OCI-LY1 (cell line): ENCODE data around the gene ERMAP.

Experiments used
- H2AFZ ChIP-seq: fragments of 200-600 bp; sonication (generic), shearing (Covaris generic); 2 replicates; pipeline ENCODE4 v1.6.0; 2014; ENCODE audit warnings: antibody characterized with exemption, mild to moderate bottlenecking, low read length
- H3F3A ChIP-seq: fragments of 200-600 bp; sonication (generic), shearing (Covaris generic); 2 replicates; pipeline ENCODE4 v1.6.0; 2014; ENCODE audit warnings: mild to moderate bottlenecking, antibody characterized with exemption, low read length, moderate library complexity; ENCODE audit not compliant: insufficient read depth
- H3K27ac ChIP-seq: fragments of 200-600 bp; sonication (generic); 2 replicates; pipeline ENCODE4 v1.5.1; 2014; ENCODE audit warnings: low read length, mixed run types, mild to moderate bottlenecking, low read depth; ENCODE audit not compliant: poor library complexity, severe bottlenecking
- H3K27me3 ChIP-seq: fragments of 200-600 bp; sonication (generic); 2 replicates; pipeline ENCODE4 v1.6.0; 2014; ENCODE audit warnings: antibody characterized with exemption, mild to moderate bottlenecking, low read length, moderate library complexity; ENCODE audit not compliant: insufficient read depth
- H3K36me3 ChIP-seq: fragments of 200-600 bp; sonication (generic); 2 replicates; pipeline ENCODE4 v1.6.1; 2014; ENCODE audit warnings: mild to moderate bottlenecking, antibody characterized with exemption, low read length, moderate library complexity, mixed read lengths; ENCODE audit not compliant: insufficient read depth
- H3K4me1 ChIP-seq: fragments of 200-600 bp; sonication (generic); 2 replicates; pipeline ENCODE4 v1.5.1; 2014; ENCODE audit warnings: mild to moderate bottlenecking, low read length, moderate library complexity; ENCODE audit not compliant: insufficient read depth, severe bottlenecking
- H3K4me2 ChIP-seq: fragments of 200-600 bp; sonication (generic), shearing (Covaris generic); 2 replicates; pipeline ENCODE4 v1.6.1; 2014; ENCODE audit warnings: low read length
- H3K4me3 ChIP-seq: fragments of 200-600 bp; sonication (generic); 2 replicates; pipeline ENCODE4 v1.5.1; 2014; ENCODE audit warnings: low read length, low read depth, mild to moderate bottlenecking, mixed read lengths; ENCODE audit not compliant: poor library complexity, severe bottlenecking
- H3K79me2 ChIP-seq: fragments of 200-600 bp; shearing (Covaris generic); 2 replicates; pipeline ENCODE4 v1.6.1; 2016; ENCODE audit warnings: mixed run types, low read length, mixed read lengths; ENCODE audit not compliant: insufficient read depth
- H3K9ac ChIP-seq: fragments of 200-600 bp; sonication (generic), shearing (Covaris generic); 2 replicates; pipeline ENCODE4 v1.6.1; 2014; ENCODE audit warnings: mild to moderate bottlenecking, low read length, mixed read lengths
- H3K9me2 ChIP-seq: fragments of 200-600 bp; sonication (generic), shearing (Covaris generic); 2 replicates; pipeline ENCODE4 v1.6.1; 2014; ENCODE audit warnings: low read depth, mild to moderate bottlenecking, low read length, mixed read lengths
- H3K9me3 ChIP-seq: fragments of 200-600 bp; shearing (Covaris generic); 2 replicates; pipeline ENCODE4 v1.6.1; 2014; ENCODE audit warnings: low read length, mixed read lengths
- H4K20me1 ChIP-seq: fragments of 200-600 bp; sonication (generic), shearing (Covaris generic); 2 replicates; pipeline ENCODE4 v1.6.0; 2016; ENCODE audit warnings: mild to moderate bottlenecking, low read length; ENCODE audit not compliant: insufficient read depth
- CTCF ChIP-seq: fragments of 200-600 bp; sonication (generic), shearing (Covaris generic); IDR thresholded peaks from 2 replicates; pipeline ENCODE4 v1.5.1; 2017; ENCODE audit warnings: mild to moderate bottlenecking, antibody characterized with exemption, low read length, moderate library complexity, mixed read lengths
- EZH2 ChIP-seq: fragments of 200-600 bp; sonication (generic), shearing (Covaris generic); IDR thresholded peaks from 2 replicates; pipeline ENCODE4 v1.8.0; 2017; ENCODE audit warnings: borderline replicate concordance, mixed run types, mild to moderate bottlenecking, antibody characterized with exemption, low read length, moderate library complexity, mixed read lengths

ERMAP gene

GRCh38 chr1:42877380-42877779 is 60.5 kb downstream of the ERMAP start:
- Histone ChIP-seq H3K9me3 (no peaks in the 10 kb centered on the region; the same call in 1 of the 2 replicates), H2AFZ (no peak overlapping the region), H3K4me1 (no peaks in the 10 kb centered on the region), H3K36me3 (no peaks in the 10 kb centered on the region), H3K4me2 (no peak overlapping the region), H3K79me2 (no peaks in the 10 kb centered on the region), H3K9me2 (no peaks in the 10 kb centered on the region), H3K4me3 (no peak overlapping the region), H3F3A (no peaks in the 10 kb centered on the region), H3K27ac (no peak overlapping the region), H3K9ac (no peak overlapping the region), H4K20me1 (no peaks in the 10 kb centered on the region), H3K27me3 (no peaks in the 10 kb centered on the region)
- TF ChIP-seq EZH2 (no peak), CTCF (no peak)

- no peaks in the 10 kb centered on the region for H3K9me2 ChIP-seq
- no peaks in the 10 kb centered on the region for H3K79me2 ChIP-seq
- no peaks in the 10 kb centered on the region for H3F3A ChIP-seq
- no peak overlapping the region for H3K4me3 ChIP-seq
- H3K4me1 ChIP-seq: no peaks in the 10 kb centered on the region
- H3K4me2 ChIP-seq: no peak overlapping the region
- H3K27me3 ChIP-seq: no peaks in the 10 kb centered on the region
- no peak overlapping the region for H2AFZ ChIP-seq
- H4K20me1 ChIP-seq: no peaks in the 10 kb centered on the region
- TF ChIP-seq CTCF (no peak), EZH2 (no peak)
- H3K9me3 ChIP-seq: no peaks in the 10 kb centered on the region; the same call in 1 of the 2 replicates
- no peaks in the 10 kb centered on the region for H3K36me3 ChIP-seq
- H3K27ac ChIP-seq: no peak overlapping the region
- no peak overlapping the region for H3K9ac ChIP-seq
These were observed 63.5 kb downstream of the ERMAP start for GRCh38 chr1:42880384-42880783.

- H3K9me2 ChIP-seq: no peaks in the 10 kb centered on the region
- H3K9ac ChIP-seq: no peak overlapping the region
- H2AFZ ChIP-seq: no peak overlapping the region
These were observed 69.3 kb downstream of the ERMAP start for GRCh38 chr1:42886046-42886739.

More at GRCh38 chr1:42886046-42886739, 69.3 kb downstream of the ERMAP start:
- no peak overlapping the region for H3K4me3 ChIP-seq
- H3K27ac ChIP-seq: no peak overlapping the region
- no peaks in the 10 kb centered on the region for H3F3A ChIP-seq
- no peaks in the 10 kb centered on the region for H3K9me3 ChIP-seq
- no peaks in the 10 kb centered on the region for H4K20me1 ChIP-seq
- no peak overlapping the region for H3K4me2 ChIP-seq
- no peaks in the 10 kb centered on the region; the same call in 1 of the 2 replicates for H3K36me3 ChIP-seq
- H3K27me3 ChIP-seq: peaks cover 7% of the 10 kb centered on the region; the same call in 1 of the 2 replicates
- no peak for TF ChIP-seq CTCF
- TF ChIP-seq EZH2: no peak
- no peaks in the 10 kb centered on the region for H3K4me1 ChIP-seq
- H3K79me2 ChIP-seq: no peaks in the 10 kb centered on the region
